Measurements from ENCODE around the gene OXCT1. TPM values are rescaled to one million over a fixed set of nuclear protein-coding genes. Genes with fewer than 3 reads are reported as not detected.

Gene OXCT1
- total and polyA plus RNA-seq, 2 of the 13 experiments (the other 11 are each of a cell fraction or from before 2014, with no cell fraction given) = 0.92 to 4.7 TPM

DNA sequence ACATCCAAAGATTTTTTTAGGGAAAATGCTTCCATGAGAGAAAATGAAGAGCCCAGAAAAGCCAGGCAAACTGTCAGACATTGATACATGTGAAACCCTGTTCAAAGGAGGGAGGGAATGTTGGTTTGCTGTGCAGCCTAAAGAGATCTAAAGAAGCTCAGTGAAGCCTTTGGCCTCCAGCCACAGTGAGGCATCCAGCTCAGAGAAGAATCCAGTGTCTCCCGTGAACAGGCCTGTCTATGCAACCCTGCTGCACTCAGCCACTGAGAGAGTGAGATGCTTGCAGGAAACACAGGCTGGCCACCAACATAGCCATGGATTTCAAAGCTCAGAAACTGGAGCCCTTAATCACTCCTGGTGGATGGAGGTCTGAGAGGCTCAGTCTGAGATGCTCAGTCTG is 188.4 kb downstream of the OXCT1 start:
- H3K27me3 ChIP-seq (ENCODE audit: control insufficient read depth in 1 of 2, insufficient read depth in 2 of 2, low read length in 2 of 2) = no peaks in the 10 kb centered on the region
- H3K4me1 ChIP-seq (ENCODE audit: insufficient read depth, low read length) = no peaks in the 10 kb centered on the region
- FAIRE-seq = no peak
- H3K79me2 ChIP-seq (ENCODE audit: insufficient read depth, low read length) = no peaks in the 10 kb centered on the region
- no peak for DNase-seq (ENCODE audit: low spot score)
- 0% methylated on average over 1 of the region's 1 CpG for WGBS (ENCODE audit: low lambda C conversion rate)
- ChIA-PET POLR2A (no interaction called here), CTCF (ENCODE audit: low intra/inter-chr PET ratio, low total read pairs) (no interaction called here)
- H3K27ac ChIP-seq (ENCODE audit: extremely low read length, insufficient read depth, low read length) = no peak overlapping the region
- no peaks in the 10 kb centered on the region for H4K20me1 ChIP-seq (ENCODE audit: insufficient read depth, low read length)
- H3K36me3 ChIP-seq (replicated peaks in 1 of 2; ENCODE audit: control insufficient read depth in 1 of 2, insufficient read depth in 2 of 2, low read length in 2 of 2) = no peaks in the 10 kb centered on the region
- intact Hi-C loops (cut with micrococcal nuclease; ENCODE audit: unreplicated experiment) = no loop called here
- no peak overlapping the region for H3K9ac ChIP-seq (ENCODE audit: insufficient read depth, low read depth, low read length)
- H3K4me3 ChIP-seq (replicated peaks in 1 of 3; ENCODE audit: insufficient read depth in 1 of 3, low read depth in 2 of 3, low read length in 3 of 3) = no peak overlapping the region
- BruUV-seq (replicated peaks) = no TSS peak
- no peaks in the 10 kb centered on the region for H3K9me3 ChIP-seq (ENCODE audit: low read length)
- no peak overlapping the region for H3K4me2 ChIP-seq (ENCODE audit: low read depth, low read length)
- TF ChIP-seq ZNF672 (CRISPR knock-in tag; IDR thresholded peaks at IDR 0.05) (no peak), TCF12 (IDR thresholded peaks at IDR 0.05) (no peak), TCF12 (CRISPR knock-in tag; IDR thresholded peaks at IDR 0.05) (no peak), FOSL1 (CRISPR knock-in tag; IDR thresholded peaks at IDR 0.05; ENCODE audit: borderline replicate concordance) (no peak), MEF2D (CRISPR knock-in tag; IDR thresholded peaks at IDR 0.05) (no peak), KDM5A (IDR thresholded peaks at IDR 0.05; ENCODE audit: borderline replicate concordance, low read length) (no peak), ZNF253 (CRISPR knock-in tag; IDR thresholded peaks at IDR 0.05; ENCODE audit: borderline replicate concordance) (no peak)
- TF ChIP-seq, protein P1, sequence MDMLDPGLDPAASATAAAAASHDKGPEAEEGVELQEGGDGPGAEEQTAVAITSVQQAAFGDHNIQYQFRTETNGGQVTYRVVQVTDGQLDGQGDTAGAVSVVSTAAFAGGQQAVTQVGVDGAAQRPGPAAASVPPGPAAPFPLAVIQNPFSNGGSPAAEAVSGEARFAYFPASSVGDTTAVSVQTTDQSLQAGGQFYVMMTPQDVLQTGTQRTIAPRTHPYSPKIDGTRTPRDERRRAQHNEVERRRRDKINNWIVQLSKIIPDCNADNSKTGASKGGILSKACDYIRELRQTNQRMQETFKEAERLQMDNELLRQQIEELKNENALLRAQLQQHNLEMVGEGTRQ (IDR thresholded peaks at IDR 0.05; ENCODE audit: low read depth, low read length) = no peak
- TF ChIP-seq, protein P1 (CRISPR knock-in tag; IDR thresholded peaks at IDR 0.05; ENCODE audit: borderline replicate concordance) = no peak
- in situ Hi-C loops (cut with HindIII; ENCODE audit: extremely low pct_ligation_motif_present, low pct_unique_long_range_greater_than_20kb) = no loop called here
- ATAC-seq = no peak
- no peak overlapping the region for H2AFZ ChIP-seq (ENCODE audit: low read length)

Other genes starting within 250 kb of the OXCT1 start
- gene RIMOC1, start 33.9 kb upstream of the OXCT1 start, total RNA-seq (2016; rRNA removed; fragmentation: Illumina TruSeq; extraction: Trizol) = 16.9 and 29.6 TPM in 2 replicates
- 10.7 and 16.3 TPM in 2 replicates for gene RIMOC1, start 33.9 kb upstream of the OXCT1 start, polyA plus RNA-seq (2011; rRNA removed)
- 16.4 and 19.1 TPM in 2 replicates for gene FBXO4, start 54.9 kb upstream of the OXCT1 start, total RNA-seq (2016; rRNA removed; fragmentation: Illumina TruSeq; extraction: Trizol)
- 3.9 and 5.2 TPM in 2 replicates for gene FBXO4, start 54.9 kb upstream of the OXCT1 start, polyA plus RNA-seq (2011; rRNA removed)